Left lung (tissue), 10 donors: ENCODE results near the gene FMNL2. TPM values are rescaled to one million over a fixed set of nuclear protein-coding genes. Genes with fewer than 3 reads are reported as not detected.

Experiments used
- ATAC-seq: fragments of 200-7000 bp; cut with Tn5 transposase; one replicate; pipeline ENCODE4 v1.9.1; 2020; ENCODE audit warnings: moderate library complexity
- DNase-seq, 4 donors: peaks; one replicate each; pipeline ENCODE4 v3.0.0-alpha.2; 2013 to 2020
- H3K27ac ChIP-seq, 2 donors: fragments of 200-600 bp; sonication (generic) in 1 of 2; one replicate each; pipeline versions ENCODE4 v1.5.0 to v1.8.0; 2020 to 2021
- H3K27me3 ChIP-seq, 2 donors: fragments of 200-600 bp; sonication (generic) in 1 of 2; one replicate each; pipeline versions ENCODE4 v1.5.0 to v1.8.0; 2020 to 2021
- H3K36me3 ChIP-seq, 2 donors: fragments of 200-600 bp; sonication (generic) in 1 of 2; one replicate each; pipeline versions ENCODE4 v1.5.0 to v1.8.0; 2020 to 2021
- H3K4me1 ChIP-seq, 2 donors: fragments of 200-600 bp; one replicate each; pipeline ENCODE4 v1.8.0; 2021
- H3K4me3 ChIP-seq, 2 donors: fragments of 200-600 bp; sonication (generic) in 1 of 2; one replicate each; pipeline versions ENCODE4 v1.5.0 to v1.8.0; 2020 to 2021; ENCODE audit warnings: mild to moderate bottlenecking in 1 of 2
- H3K9me3 ChIP-seq, 2 donors: fragments of 200-600 bp; sonication (generic) in 1 of 2; one replicate each; pipeline versions ENCODE4 v1.5.0 to v1.8.0; 2020 to 2021
- intact Hi-C, 2 donors: fragments of 100-400 bp; cut with DNase I; formaldehyde crosslinking; loops; one replicate each; pipeline versions ENCODE4 v1.11.2 to v1.14.2; 2022
- polyA plus RNA-seq, 6 donors: library from polyadenylated mRNA; unstranded; fragments of 120-200 nt; gene quantifications; one replicate each; pipeline ENCODE4 v1.2.1, GENCODE V29; 2013; ENCODE audit not compliant: insufficient read length in 6 of 6
- total RNA-seq, 2 donors: library from RNA; stranded (reverse); fragmentation: NEBNext Ultra II Directional; extraction: Animal tissue kit (Norgen Biotek cat#: 25700); gene quantifications; one replicate each; pipeline ENCODE4 v1.2.1, GENCODE V29; 2021
- TF ChIP-seq, protein P1 (sequence below), 2 donors: fragments of 200-600 bp; sonication (generic) in 1 of 2; IDR thresholded peaks; one replicate each; pipeline versions ENCODE4 v1.5.0 to v1.8.0; 2021; ENCODE audit warnings: antibody characterized with exemption in 2 of 2
- donor health status: DM: no; HTN: yes; CAD: no.
- donor health status: DM: no; HTN: no; CAD: no.

The FMNL2 gene
- total and polyA plus RNA-seq, 8 donors = 36.3 to 90.0 (median 77.7) TPM

DNA sequence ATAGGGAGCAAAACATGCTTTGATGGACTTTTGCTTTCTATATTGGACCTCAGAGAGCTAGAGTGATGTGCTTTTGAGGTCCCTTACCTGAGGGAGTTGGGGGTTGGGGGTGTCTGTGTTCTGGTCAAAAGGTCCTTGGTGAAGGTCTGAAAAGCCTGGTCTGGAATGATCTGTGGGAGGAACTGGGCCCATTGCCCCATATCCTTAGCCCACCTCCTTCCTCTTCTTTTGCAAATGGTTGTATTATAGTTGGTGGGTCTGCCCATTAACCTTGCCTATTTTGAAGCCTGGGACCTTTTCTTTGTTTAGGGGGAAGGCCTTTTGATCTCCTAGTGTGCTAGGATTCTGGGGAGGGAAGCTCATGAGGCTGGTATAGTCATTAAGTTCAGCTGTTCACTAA lies 88.7 kb downstream of the FMNL2 start:
- ATAC-seq (no peak), DNase-seq (no peak)
- intact Hi-C loops = no loop called here
- TF ChIP-seq, protein P1, sequence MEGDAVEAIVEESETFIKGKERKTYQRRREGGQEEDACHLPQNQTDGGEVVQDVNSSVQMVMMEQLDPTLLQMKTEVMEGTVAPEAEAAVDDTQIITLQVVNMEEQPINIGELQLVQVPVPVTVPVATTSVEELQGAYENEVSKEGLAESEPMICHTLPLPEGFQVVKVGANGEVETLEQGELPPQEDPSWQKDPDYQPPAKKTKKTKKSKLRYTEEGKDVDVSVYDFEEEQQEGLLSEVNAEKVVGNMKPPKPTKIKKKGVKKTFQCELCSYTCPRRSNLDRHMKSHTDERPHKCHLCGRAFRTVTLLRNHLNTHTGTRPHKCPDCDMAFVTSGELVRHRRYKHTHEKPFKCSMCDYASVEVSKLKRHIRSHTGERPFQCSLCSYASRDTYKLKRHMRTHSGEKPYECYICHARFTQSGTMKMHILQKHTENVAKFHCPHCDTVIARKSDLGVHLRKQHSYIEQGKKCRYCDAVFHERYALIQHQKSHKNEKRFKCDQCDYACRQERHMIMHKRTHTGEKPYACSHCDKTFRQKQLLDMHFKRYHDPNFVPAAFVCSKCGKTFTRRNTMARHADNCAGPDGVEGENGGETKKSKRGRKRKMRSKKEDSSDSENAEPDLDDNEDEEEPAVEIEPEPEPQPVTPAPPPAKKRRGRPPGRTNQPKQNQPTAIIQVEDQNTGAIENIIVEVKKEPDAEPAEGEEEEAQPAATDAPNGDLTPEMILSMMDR (IDR thresholded peaks at IDR 0.05) = no peak
- no peaks in the 10 kb centered on the region for H3K27me3 ChIP-seq
- H3K4me1 ChIP-seq = peaks cover 17 to 41% of the 10 kb centered on the region in 2 donors
- no peaks in the 10 kb centered on the region for H3K9me3 ChIP-seq
- H3K36me3 ChIP-seq = no peaks in the 10 kb centered on the region
- no peak overlapping the region for H3K4me3 ChIP-seq
- no peak overlapping the region for H3K27ac ChIP-seq

DNA sequence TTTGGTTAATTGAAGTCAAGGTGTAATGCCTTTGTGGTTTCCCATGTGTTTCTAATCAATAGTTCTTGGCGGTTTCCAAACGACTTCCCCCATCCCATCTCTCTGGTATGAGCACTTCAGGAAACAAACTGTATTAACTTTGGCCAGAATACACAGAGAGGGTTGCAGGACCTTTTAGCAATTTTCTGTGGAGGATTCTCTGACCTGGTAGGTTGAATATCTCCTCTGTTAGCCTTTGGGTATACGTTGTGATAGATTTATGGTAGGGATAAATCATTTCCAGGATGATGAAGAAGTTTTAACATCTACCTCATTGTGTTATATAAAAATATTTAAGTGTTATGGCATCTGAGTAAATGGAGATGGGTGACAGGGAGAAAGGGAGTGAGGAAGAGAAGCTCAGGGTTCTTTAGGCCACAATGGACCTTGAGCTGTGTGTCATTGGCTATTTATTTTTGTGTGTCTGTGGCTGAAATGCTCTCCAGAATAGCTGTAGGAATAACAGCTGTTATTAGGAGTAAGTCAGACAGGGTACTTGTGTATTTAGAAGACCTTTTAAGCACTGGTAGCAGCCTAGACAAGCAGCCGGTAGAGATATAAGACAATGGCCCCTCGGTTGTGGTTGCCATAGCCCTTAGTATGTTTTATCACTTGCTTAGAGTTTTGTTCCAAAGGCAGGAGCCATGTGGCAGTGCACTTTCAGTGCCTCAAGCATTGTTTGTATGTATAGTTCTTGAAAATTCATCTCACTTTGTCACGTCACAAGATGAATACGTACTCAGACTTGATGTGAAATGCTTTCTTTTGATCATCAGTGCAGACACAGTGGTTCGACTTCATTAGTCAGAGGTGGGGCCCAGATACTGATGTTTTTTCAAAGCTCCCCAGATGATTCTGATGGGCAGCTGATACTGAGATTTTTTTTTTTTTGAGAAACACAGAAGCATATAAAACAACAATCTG lies 91.1 kb downstream of the FMNL2 start:
- no peaks in the 10 kb centered on the region for H3K9me3 ChIP-seq

DNA sequence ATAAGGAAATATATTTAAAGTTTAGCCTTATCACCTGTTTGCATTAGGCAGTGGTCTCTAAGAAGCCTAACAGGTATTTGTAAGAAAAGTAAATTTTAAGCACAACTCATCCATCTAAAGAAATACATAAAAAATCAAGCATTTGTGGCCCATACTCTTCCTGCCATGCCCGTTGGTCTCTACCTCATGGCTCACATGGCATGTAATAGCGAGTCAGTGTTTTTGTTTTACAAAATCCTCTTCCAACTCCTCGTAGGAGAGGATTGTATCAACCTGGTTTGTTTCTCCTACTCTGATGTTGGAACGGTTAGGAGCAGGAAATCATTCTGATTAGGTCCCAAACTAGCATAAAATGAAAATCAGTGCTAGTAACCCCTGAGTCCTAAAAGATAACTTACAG lies 91.8 kb downstream of the FMNL2 start:
- intact Hi-C loops = no loop called here
- TF ChIP-seq, protein P1 (IDR thresholded peaks at IDR 0.05) = no peak
- DNase-seq = no peak
- Histone ChIP-seq H3K9me3 (no peaks in the 10 kb centered on the region), H3K27ac (no peak overlapping the region), H3K4me1 (peaks cover 2 to 16% of the 10 kb centered on the region in 2 donors), H3K27me3 (no peaks in the 10 kb centered on the region), H3K36me3 (no peaks in the 10 kb centered on the region), H3K4me3 (no peak overlapping the region)
- no peak for ATAC-seq

More for the DNA sequence above, 91.1 kb downstream of the FMNL2 start:
- DNase-seq (no peak), ATAC-seq (no peak)
- TF ChIP-seq, protein P1 (IDR thresholded peaks at IDR 0.05) = no peak
- Histone ChIP-seq H3K4me1 (peaks cover 8 to 18% of the 10 kb centered on the region in 2 donors), H3K27me3 (no peaks in the 10 kb centered on the region), H3K36me3 (no peaks in the 10 kb centered on the region), H3K27ac (no peak overlapping the region), H3K4me3 (no peak overlapping the region)
- intact Hi-C loops = no loop called here

DNA sequence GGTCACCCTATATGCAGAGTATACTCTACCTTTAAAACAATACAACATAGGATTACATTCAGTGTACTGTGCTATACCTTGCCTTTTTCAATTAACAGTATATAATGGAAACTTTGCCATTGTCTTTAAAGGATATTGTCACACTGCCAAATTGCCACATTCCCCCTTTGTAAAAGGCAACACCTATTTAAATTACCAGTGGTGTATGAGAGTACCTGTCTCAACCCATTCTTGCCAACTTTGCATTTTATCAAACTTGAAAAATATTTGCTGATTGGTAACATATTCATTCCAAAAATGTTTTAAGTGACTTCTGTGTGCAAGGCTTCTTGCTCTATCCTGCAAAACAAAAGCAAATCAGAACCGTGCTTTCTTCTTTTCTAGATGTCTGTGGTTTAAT lies 92.9 kb downstream of the FMNL2 start:
- H3K27ac ChIP-seq = no peak overlapping the region
- DNase-seq (no peak), ATAC-seq (no peak)
- no peaks in the 10 kb centered on the region for H3K9me3 ChIP-seq
- no peaks in the 10 kb centered on the region for H3K36me3 ChIP-seq
- H3K4me3 ChIP-seq = no peak overlapping the region
- TF ChIP-seq, protein P1 (IDR thresholded peaks at IDR 0.05) = no peak
- H3K27me3 ChIP-seq = no peaks in the 10 kb centered on the region
- peaks cover 0 to 17% of the 10 kb centered on the region in 2 donors for H3K4me1 ChIP-seq
- intact Hi-C loops = no loop called here

DNA sequence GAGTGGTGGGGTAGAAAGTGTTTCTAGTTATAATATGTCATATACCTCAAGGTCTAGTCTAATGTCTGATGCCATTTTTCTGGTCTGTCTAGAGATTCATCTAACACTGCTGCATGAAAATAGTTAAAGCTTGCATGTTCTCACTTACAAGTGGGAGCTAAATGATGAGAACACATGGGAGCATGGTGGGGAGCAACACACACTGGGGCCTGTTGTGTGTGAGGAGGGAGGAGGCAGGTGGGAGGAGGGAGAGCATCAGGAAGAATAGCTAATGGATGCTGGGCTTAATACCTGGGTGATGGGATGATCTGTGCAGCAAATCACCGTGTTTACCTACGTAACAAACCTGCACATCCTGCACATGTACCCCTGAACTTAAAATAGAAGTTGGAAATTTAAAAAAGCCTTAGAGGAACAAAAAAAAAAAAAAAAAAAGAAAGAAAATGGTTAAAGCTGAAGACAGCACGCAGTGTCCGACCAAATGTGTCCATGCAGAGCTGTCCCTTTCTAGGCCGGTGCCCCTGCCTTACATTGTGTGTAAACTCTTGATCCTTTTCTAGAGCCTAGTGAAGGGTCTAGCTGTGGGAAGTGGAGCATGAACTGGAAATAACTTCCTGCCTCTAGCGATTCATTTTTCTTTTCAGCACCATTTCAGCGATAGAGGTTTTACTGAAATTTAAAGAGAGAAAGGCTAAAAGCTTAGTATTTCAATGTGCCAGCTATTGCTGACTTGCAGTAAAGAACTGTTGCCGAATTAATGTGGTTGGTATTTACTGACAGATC lies 94.0 kb downstream of the FMNL2 start:
- no peak overlapping the region for H3K4me3 ChIP-seq
- no peaks in the 10 kb centered on the region for H3K36me3 ChIP-seq
- H3K27ac ChIP-seq = no peak overlapping the region
- intact Hi-C loops = no loop called here
- TF ChIP-seq, protein P1 (IDR thresholded peaks at IDR 0.05) = no peak
- no peak for ATAC-seq
- no peak for DNase-seq
- peaks cover 0 to 24% of the 10 kb centered on the region in 2 donors for H3K4me1 ChIP-seq
- H3K9me3 ChIP-seq = no peaks in the 10 kb centered on the region
- H3K27me3 ChIP-seq = no peaks in the 10 kb centered on the region
